DND-41 (cell line): ENCODE results near the gene TSPAN18.

Experiments used
- EZH2 ChIP-seq: IDR thresholded peaks from 3 replicates; pipeline ENCODE4 v1.6.1; 2012; ENCODE audit warnings: borderline replicate concordance, low read depth, mild to moderate bottlenecking, moderate library complexity, low read length, inconsistent platforms; ENCODE audit not compliant: severe bottlenecking
- TF ChIP-seq, protein P1 (sequence below): IDR thresholded peaks from 2 replicates; pipeline ENCODE4 v1.5.1; 2012; ENCODE audit warnings: borderline replicate concordance, low read length, moderate library complexity, mild to moderate bottlenecking; ENCODE audit not compliant: poor library complexity, severe bottlenecking; ENCODE audit errors: extremely low read depth

DNA sequence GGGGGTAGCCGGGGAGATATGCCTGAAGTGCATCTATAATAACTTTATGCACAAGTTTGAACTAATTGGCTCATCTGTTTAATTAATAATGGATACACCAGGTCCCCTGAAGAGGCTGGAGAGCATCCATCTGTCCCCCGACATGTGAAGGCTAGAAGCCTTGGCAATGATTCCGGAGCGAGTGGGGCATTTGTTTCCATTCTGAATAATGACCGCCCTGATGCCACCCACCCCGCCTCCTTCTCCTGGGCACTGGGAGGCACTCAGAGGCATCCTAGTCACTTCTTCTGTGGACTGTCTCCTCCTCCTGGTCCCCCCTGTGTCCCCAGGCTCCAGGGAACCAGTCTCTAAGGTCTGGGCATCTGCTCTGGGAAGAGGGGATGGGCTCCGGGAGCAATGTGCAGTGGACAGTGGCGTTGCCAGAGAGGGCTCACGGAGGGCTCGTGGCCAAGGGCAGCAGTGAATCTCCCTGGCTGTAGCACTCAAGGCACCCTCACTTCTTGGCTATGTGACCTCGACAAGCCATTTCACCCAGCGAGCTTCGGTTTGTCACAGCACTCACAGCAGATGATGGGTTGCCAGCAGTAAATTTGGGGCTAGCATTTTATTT lies 64.7 kb downstream of the TSPAN18 start:
- TF ChIP-seq, protein P1, sequence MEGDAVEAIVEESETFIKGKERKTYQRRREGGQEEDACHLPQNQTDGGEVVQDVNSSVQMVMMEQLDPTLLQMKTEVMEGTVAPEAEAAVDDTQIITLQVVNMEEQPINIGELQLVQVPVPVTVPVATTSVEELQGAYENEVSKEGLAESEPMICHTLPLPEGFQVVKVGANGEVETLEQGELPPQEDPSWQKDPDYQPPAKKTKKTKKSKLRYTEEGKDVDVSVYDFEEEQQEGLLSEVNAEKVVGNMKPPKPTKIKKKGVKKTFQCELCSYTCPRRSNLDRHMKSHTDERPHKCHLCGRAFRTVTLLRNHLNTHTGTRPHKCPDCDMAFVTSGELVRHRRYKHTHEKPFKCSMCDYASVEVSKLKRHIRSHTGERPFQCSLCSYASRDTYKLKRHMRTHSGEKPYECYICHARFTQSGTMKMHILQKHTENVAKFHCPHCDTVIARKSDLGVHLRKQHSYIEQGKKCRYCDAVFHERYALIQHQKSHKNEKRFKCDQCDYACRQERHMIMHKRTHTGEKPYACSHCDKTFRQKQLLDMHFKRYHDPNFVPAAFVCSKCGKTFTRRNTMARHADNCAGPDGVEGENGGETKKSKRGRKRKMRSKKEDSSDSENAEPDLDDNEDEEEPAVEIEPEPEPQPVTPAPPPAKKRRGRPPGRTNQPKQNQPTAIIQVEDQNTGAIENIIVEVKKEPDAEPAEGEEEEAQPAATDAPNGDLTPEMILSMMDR, result no peak
- TF ChIP-seq EZH2, result no peak
